SK-N-SH treated with all-trans-retinoic acid at 6 μM for 48 hours (cell line): ENCODE measurements around the gene BMS1.

Experiments
- ARNTL ChIP-seq: fragments of 450-650 bp; formaldehyde crosslinking; IDR thresholded peaks from 2 replicates; pipeline ENCODE4 v1.5.0; 2020; ENCODE audit warnings: low read depth, mild to moderate bottlenecking, moderate library complexity, borderline replicate concordance
- GLIS3 ChIP-seq: fragments of 250-450 bp; sonication (Bioruptor Pico); IDR thresholded peaks from 2 replicates; pipeline ENCODE4 v1.5.0; 2020; ENCODE audit warnings: mild to moderate bottlenecking, moderate library complexity
- OSR1 ChIP-seq: fragments of 250-450 bp; sonication (Bioruptor Pico); IDR thresholded peaks from 2 replicates; pipeline ENCODE4 v1.8.0; 2022; ENCODE audit warnings: moderate library complexity, mild to moderate bottlenecking, inconsistent platforms
- PATZ1 ChIP-seq: fragments of 250-450 bp; sonication (Bioruptor Pico); IDR thresholded peaks from 2 replicates; pipeline ENCODE4 v1.8.0; 2020; ENCODE audit warnings: mild to moderate bottlenecking, moderate library complexity, borderline replicate concordance
- RARB ChIP-seq: fragments of 250-450 bp; sonication (Bioruptor Pico); IDR thresholded peaks from 2 replicates; pipeline ENCODE4 v1.8.0; 2021; ENCODE audit warnings: mild to moderate bottlenecking, moderate library complexity
- ZFP3 ChIP-seq: fragments of 250-450 bp; sonication (Bioruptor Pico); IDR thresholded peaks from 2 replicates; pipeline ENCODE4 v1.5.0; 2020; ENCODE audit warnings: mild to moderate bottlenecking, moderate library complexity
- ZFP30 ChIP-seq: fragments of 450-650 bp; formaldehyde crosslinking; IDR thresholded peaks from 2 replicates; pipeline ENCODE4 v1.5.0; 2022; ENCODE audit warnings: mild to moderate bottlenecking, moderate library complexity

DNA sequence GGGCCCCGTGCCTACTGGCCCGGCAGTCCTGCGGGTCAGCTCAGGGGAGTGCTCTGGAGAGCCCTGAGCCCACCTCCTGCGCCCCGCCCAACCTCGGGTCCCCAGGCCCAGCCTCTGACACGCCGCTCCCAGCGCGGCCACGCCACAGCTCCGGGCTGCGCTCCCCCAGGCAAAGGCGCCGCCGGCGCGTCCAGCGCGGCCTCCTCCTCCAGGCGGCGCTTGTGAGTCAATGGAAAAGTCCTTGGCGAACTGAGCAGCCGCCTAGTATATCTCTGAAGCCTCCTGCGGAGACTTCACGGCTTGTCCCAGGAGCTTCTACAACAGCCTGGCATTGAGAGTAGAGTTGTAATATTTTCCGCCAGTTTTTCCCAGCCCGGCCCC lies 29.5 kb upstream of the BMS1 start:
- no peak for TF ChIP-seq PATZ1 (CRISPR knock-in tag)
- TF ChIP-seq ARNTL (CRISPR knock-in tag): no peak
- TF ChIP-seq ZFP30 (CRISPR knock-in tag): no peak
- TF ChIP-seq RARB (CRISPR knock-in tag): no peak
- no peak for TF ChIP-seq GLIS3 (CRISPR knock-in tag)
- TF ChIP-seq OSR1: no peak
- TF ChIP-seq ZFP3 (CRISPR knock-in tag): no peak
